Esophagus squamous epithelium (tissue), 4 donors: ENCODE results near the gene ZNF70.

Experiments used
- CTCF ChIP-seq, 6 experiments: fragments of 450-650 bp in 4 of 6; fragments of 200-600 bp in 2 of 6; sonication (generic) in 2 of 6; IDR thresholded peaks; one replicate each; pipeline ENCODE4 v1.5.1; 2016 to 2019; ENCODE audit warnings: antibody characterized with exemption in 6 of 6, mild to moderate bottlenecking in 4 of 6, moderate library complexity in 4 of 6
- POLR2A ChIP-seq, 4 donors: fragments of 450-650 bp; IDR thresholded peaks; one replicate each; pipeline ENCODE4 v1.6.1; 2017; ENCODE audit warnings: antibody characterized with exemption in 4 of 4, mild to moderate bottlenecking in 4 of 4, moderate library complexity in 3 of 4

GRCh38 chr22:23779083-23779482 lies 28.2 kb upstream of the ZNF70 start:
- TF ChIP-seq CTCF (IDR thresholded peaks at IDR 0.05), result no peak
- TF ChIP-seq POLR2A (IDR thresholded peaks at IDR 0.05), result no peak
